CD4-positive, alpha-beta memory T cell (primary cell): ENCODE data around the gene RC3H1. TPM values are rescaled to one million over a fixed set of nuclear protein-coding genes. Genes with fewer than 3 reads are reported as not detected.

ENCODE experiments used
- CTCF ChIA-PET: fragments of 350-600 bp; sonication (Branson Sonifier 250); formaldehyde crosslinking; loops from one replicate; lab custom pipeline; 2021; ENCODE audit warnings: inconsistent platforms; ENCODE audit not compliant: partially characterized antibody; lab: Charles Lee
- POLR2A ChIA-PET: fragments of 350-600 bp; sonication (Branson Sonifier 250); formaldehyde crosslinking; loops from one replicate; lab custom pipeline; 2021; ENCODE audit not compliant: partially characterized antibody; lab: Charles Lee
- DNase-seq, 5 donors: peaks; one replicate each; pipeline versions ENCODE4 v3.0.0 to v3.0.0-alpha.2; 2020 to 2022; ENCODE audit warnings: mixed read lengths in 1 of 5
- H3K27ac ChIP-seq: one replicate; pipeline ENCODE4 v1.7.0; 2013; ENCODE audit warnings: low read depth, low read length
- H3K27me3 ChIP-seq: 2 replicates; pipeline ENCODE4 v1.7.0; 2013; ENCODE audit warnings: mild to moderate bottlenecking, low read length, moderate library complexity; ENCODE audit not compliant: insufficient read depth
- H3K36me3 ChIP-seq: 2 replicates; pipeline ENCODE4 v1.7.0; 2013; ENCODE audit warnings: mild to moderate bottlenecking, low read length, moderate library complexity; ENCODE audit not compliant: insufficient read depth
- H3K4me1 ChIP-seq: 2 replicates; pipeline ENCODE4 v1.7.0; 2013; ENCODE audit warnings: mild to moderate bottlenecking, low read length, moderate library complexity; ENCODE audit not compliant: insufficient read depth
- H3K4me3 ChIP-seq, 2 donors: one replicate each; pipeline ENCODE4 v1.7.0; 2013; ENCODE audit warnings: low read length in 2 of 2, mild to moderate bottlenecking in 1 of 2
- H3K9me3 ChIP-seq, 2 donors: one replicate each; pipeline ENCODE4 v1.7.0; 2013; ENCODE audit warnings: low read length in 2 of 2, control low read depth in 1 of 2; ENCODE audit not compliant: control insufficient read depth in 1 of 2
- H3K27ac Mint-ChIP-seq, 7 donors: one replicate each; pipeline ENCODE4 v1.8.0; 2020 to 2021; ENCODE audit warnings: mixed read lengths in 7 of 7, mild to moderate bottlenecking in 6 of 7, inconsistent platforms in 3 of 7, moderate library complexity in 3 of 7
- H3K27me3 Mint-ChIP-seq, 2 donors: one replicate each; pipeline ENCODE4 v1.8.0; 2020 to 2021; ENCODE audit warnings: mixed read lengths in 2 of 2
- H3K36me3 Mint-ChIP-seq, 2 donors: one replicate each; pipeline ENCODE4 v1.8.0; 2020 to 2021; ENCODE audit warnings: mixed read lengths in 2 of 2, inconsistent platforms in 1 of 2, mild to moderate bottlenecking in 1 of 2
- H3K4me1 Mint-ChIP-seq, 4 donors: one replicate each; pipeline ENCODE4 v1.8.0; 2020 to 2021; ENCODE audit warnings: mixed read lengths in 4 of 4, mild to moderate bottlenecking in 1 of 4
- H3K4me3 Mint-ChIP-seq, 8 donors: one replicate each; pipeline ENCODE4 v1.8.0; 2020 to 2021; ENCODE audit warnings: mixed read lengths in 8 of 8, mild to moderate bottlenecking in 7 of 8, moderate library complexity in 6 of 8, inconsistent platforms in 3 of 8
- H3K9me3 Mint-ChIP-seq, 8 donors: one replicate each; pipeline ENCODE4 v1.8.0; 2020 to 2021; ENCODE audit warnings: mixed read lengths in 8 of 8, mild to moderate bottlenecking in 5 of 8, inconsistent platforms in 3 of 8, moderate library complexity in 1 of 8
- intact Hi-C: fragments of 100-400 bp; cut with micrococcal nuclease; formaldehyde crosslinking; loops from one replicate; pipeline ENCODE4 v1.15.1; 2023
- polyA plus RNA-seq, 2 donors: library from polyadenylated mRNA; unstranded; fragments of 300-500 nt; fragmentation: Illumina TruSeq; gene quantifications; one replicate each; pipeline ENCODE4 v1.2.3, GENCODE V29; 2021
- total RNA-seq, 2 experiments: library from RNA; stranded (reverse); gene quantifications; one replicate each; pipeline ENCODE4 v1.2.3, GENCODE V29; 2021

Gene RC3H1
- total and polyA plus RNA-seq, 4 experiments from 2014 or later: 2.0 to 49.2 (median 27.0) TPM

DNA sequence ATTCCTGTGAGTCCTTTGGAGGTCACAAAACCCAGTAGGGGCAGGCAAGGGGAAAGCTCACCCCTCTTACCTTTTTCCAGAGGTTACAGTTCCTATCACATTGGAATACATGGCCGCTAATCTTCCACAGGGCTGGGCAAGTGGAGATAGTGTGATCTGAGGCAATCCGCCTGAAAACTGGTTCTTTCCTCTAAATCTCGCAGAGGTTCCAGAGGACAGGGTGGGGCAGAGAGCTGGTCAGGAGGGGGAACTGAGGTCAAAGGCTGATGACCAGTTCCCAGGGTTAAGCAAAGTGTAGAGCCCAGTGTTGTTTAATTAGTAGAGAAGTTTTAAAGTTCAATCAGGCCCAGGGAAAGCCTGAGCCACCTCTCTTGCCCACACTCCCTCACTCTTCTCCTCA is 105.0 kb downstream of the RC3H1 start, which contains the start of gene SERPINC1:
TSS of gene SERPINC1 (minus strand) at position 179 of the 400 bp plus-strand sequence. CDS start at position 111, 68 bp downstream.
- Histone ChIP-seq H3K27me3 (no peaks in the 10 kb centered on the region), H3K9me3 (no peaks in the 10 kb centered on the region), H3K27ac (no peak within 1 kb of the TSS), H3K36me3 (no peaks in the 10 kb centered on the region), H3K4me1 (no peaks in the 10 kb centered on the region), H3K4me3 (no peak within 1 kb of the TSS)
- Mint-ChIP-seq H3K4me1 (no peaks in the 10 kb centered on the region), H3K27ac (peak within 1 kb of the TSS in 1 of 7 donors; percentile 67), H3K4me3 (no peak within 1 kb of the TSS), H3K36me3 (no peaks in the 10 kb centered on the region), H3K27me3 (no peaks in the 10 kb centered on the region), H3K9me3 (peaks cover 0 to 2% (median 0%) of the 10 kb centered on the region in 8 donors)
- DNase-seq: no peak
- POLR2A ChIA-PET: no interaction called here
- intact Hi-C loops: no loop called here
- CTCF ChIA-PET: no interaction called here

DNA sequence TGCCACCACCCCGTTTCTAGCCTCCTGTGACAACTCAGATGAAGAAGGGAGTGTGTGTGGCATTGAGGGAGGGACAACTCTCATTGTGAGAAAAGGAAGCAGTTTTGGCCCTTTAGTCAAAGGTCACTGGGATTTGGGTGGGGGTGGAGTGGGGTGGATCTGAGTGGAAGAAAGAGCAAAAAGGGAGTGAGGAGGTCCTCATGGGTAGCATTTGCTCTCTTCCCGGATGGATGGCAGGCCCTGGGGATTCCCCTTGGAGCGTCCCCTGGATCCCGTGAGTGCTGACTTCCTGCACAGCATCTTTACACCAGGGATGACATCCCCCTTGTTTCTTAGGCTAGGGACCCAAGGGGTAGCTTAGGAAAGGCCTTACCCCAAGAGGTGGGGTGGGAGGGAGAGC is 105.5 kb downstream of the RC3H1 start:
- Histone ChIP-seq H3K9me3 (no peaks in the 10 kb centered on the region), H3K4me3 (no peak overlapping the region), H3K4me1 (no peaks in the 10 kb centered on the region), H3K27me3 (no peaks in the 10 kb centered on the region), H3K36me3 (no peaks in the 10 kb centered on the region), H3K27ac (no peak overlapping the region)
- no peaks in the 10 kb centered on the region for H3K4me1 Mint-ChIP-seq
- no peaks in the 10 kb centered on the region for H3K27me3 Mint-ChIP-seq
- ChIA-PET POLR2A (no interaction called here), CTCF (interaction anchor here (0.9 kb wide), 1 partner anchor 9 kb away, joined by 3 read pairs; no protein-coding TSS in a partner anchor)
- no peak overlapping the region for H3K27ac Mint-ChIP-seq
- intact Hi-C loops: no loop called here
- no peak for DNase-seq
- H3K36me3 Mint-ChIP-seq: no peaks in the 10 kb centered on the region
- no peak overlapping the region for H3K4me3 Mint-ChIP-seq
- peaks cover 0 to 2% (median 0%) of the 10 kb centered on the region in 8 donors for H3K9me3 Mint-ChIP-seq

DNA sequence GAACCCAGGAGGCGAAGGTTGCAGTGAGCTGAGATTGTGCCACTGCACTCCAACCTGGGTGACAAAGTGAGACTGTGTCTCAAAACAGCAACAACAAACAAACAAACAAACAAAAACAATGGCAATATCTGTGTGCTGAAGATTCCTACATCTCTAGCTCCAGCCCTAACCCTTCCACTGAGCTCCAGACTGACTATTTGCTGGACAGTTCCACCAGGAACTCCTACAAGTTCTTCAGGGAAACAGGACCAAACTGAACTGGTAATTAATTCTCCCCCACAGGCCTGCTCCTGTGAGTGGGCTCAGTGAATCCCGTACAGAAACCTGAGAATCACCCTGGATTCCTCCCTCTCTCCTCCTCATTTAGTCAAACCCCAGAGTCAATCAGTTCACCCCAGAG is 106.6 kb downstream of the RC3H1 start:
- peaks cover 0 to 2% (median 0%) of the 10 kb centered on the region in 8 donors for H3K9me3 Mint-ChIP-seq
- no peak overlapping the region for H3K4me3 ChIP-seq
- no peaks in the 10 kb centered on the region for H3K4me1 ChIP-seq
- no peaks in the 10 kb centered on the region for H3K36me3 Mint-ChIP-seq
- ChIA-PET POLR2A (no interaction called here), CTCF (interaction anchor here (0.9 to 1.3 kb wide), 2 partner anchors 10 to 19 kb away, joined by 3 read pairs; no protein-coding TSS in a partner anchor)
- H3K4me3 Mint-ChIP-seq: no peak overlapping the region
- H3K27ac Mint-ChIP-seq: no peak overlapping the region
- H3K4me1 Mint-ChIP-seq: no peaks in the 10 kb centered on the region
- H3K27me3 ChIP-seq: no peaks in the 10 kb centered on the region
- intact Hi-C loops: no loop called here
- no peak for DNase-seq
- no peaks in the 10 kb centered on the region for H3K9me3 ChIP-seq
- no peaks in the 10 kb centered on the region for H3K27me3 Mint-ChIP-seq
- no peak overlapping the region for H3K27ac ChIP-seq
- no peaks in the 10 kb centered on the region for H3K36me3 ChIP-seq

DNA sequence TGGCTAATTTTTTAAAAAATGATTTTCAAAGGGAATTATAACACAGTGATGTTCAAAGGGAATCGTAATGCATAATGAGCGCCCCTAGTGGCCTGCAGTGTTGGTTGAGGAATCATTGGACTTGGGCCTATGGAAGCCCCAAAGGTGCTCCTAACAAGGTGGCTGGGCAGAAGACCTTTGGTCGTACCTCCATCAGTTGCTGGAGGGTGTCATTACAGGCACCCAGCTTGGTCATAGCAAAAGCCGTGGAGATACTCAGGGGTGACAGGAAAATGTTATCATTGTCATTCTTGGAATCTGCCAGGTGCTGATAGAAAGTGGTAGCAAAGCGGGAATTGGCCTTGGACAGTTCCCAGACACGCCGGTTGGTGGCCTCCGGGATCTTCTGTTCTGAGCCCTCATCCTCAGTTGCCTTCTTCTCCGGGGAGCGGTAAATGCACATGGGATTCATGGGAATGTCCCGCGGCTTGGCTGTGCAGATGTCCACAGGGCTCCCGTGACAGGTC is 107.7 kb downstream of the RC3H1 start:
- Histone ChIP-seq H3K27me3 (no peaks in the 10 kb centered on the region), H3K9me3 (no peaks in the 10 kb centered on the region), H3K36me3 (no peaks in the 10 kb centered on the region), H3K4me1 (no peaks in the 10 kb centered on the region), H3K27ac (no peak overlapping the region), H3K4me3 (no peak overlapping the region)
- no peak overlapping the region for H3K4me3 Mint-ChIP-seq
- H3K27ac Mint-ChIP-seq: peak overlapping the region in 1 of 7 donors; percentile 37
- peaks cover 0 to 4% of the 10 kb centered on the region in 2 donors for H3K36me3 Mint-ChIP-seq
- H3K4me1 Mint-ChIP-seq: no peaks in the 10 kb centered on the region
- intact Hi-C loops: no loop called here
- peaks cover 0 to 2% (median 0%) of the 10 kb centered on the region in 8 donors for H3K9me3 Mint-ChIP-seq
- ChIA-PET POLR2A (no interaction called here), CTCF (interaction anchor here (1.0 kb wide), 1 partner anchor 18 kb away, joined by 3 read pairs; no protein-coding TSS in a partner anchor)
- H3K27me3 Mint-ChIP-seq: no peaks in the 10 kb centered on the region
- DNase-seq: peak in 3 of 5 donors; percentile 6 to 16 (median 10)

DNA sequence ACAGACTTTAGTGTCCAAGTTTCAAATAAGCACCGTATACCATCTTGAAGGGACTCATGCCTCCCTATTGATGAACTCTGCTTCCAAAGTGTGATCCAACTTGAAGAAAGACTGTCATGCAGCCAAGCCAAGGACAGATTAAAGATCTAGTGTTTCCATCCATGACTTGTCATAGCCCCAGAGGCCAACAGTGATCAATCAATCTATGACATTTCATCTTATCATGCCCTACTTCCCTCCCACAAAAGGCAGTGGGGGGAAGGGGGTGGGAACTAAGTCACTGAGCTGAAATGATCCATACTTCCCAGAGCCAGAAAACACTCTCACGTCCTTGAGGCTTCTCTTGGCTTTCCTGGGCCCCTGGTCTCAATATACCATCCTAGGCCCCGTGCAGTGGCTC is 109.0 kb downstream of the RC3H1 start:
- Mint-ChIP-seq H3K27ac (no peak overlapping the region), H3K4me1 (no peaks in the 10 kb centered on the region), H3K27me3 (no peaks in the 10 kb centered on the region), H3K4me3 (no peak overlapping the region), H3K9me3 (peaks cover 0 to 2% (median 0%) of the 10 kb centered on the region in 8 donors), H3K36me3 (peaks cover 0 to 9% of the 10 kb centered on the region in 2 donors)
- ChIA-PET CTCF (no interaction called here), POLR2A (no interaction called here)
- Histone ChIP-seq H3K27ac (no peak overlapping the region), H3K4me1 (no peaks in the 10 kb centered on the region), H3K36me3 (no peaks in the 10 kb centered on the region), H3K9me3 (no peaks in the 10 kb centered on the region), H3K27me3 (no peaks in the 10 kb centered on the region), H3K4me3 (no peak overlapping the region)
- intact Hi-C loops: no loop called here
- no peak for DNase-seq

DNA sequence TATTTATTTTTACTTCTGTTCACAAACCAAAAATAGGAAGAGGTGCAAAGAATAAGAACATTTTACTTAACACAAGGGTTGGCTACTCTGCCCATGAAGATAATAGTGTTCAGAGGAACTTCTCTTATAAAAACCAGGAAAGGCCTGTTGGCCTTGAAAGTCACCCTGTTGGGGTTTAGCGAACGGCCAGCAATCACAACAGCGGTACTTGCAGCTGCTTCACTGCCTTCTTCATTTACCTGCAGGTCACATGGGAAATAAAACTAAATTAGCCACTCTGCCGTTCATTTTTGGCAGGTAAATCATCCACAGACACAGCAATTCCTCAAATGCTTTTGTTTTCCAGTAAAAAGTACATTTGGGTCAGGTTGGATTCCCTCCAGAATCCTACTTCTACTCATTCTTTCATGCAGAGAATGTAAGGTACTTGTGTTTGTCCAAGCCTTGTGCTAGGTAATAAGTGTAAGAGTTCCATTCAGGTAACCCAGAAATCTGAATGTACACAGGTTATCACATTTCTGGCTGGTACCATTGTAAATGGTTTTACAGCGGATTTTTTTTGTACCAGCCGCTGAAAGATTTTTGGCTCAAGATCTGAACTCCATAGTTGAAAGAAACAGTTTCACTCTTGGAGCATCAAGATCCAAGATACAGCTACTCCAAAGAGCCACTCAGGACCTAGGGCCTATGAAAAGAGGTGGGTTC is 118.2 kb downstream of the RC3H1 start:
- H3K27me3 ChIP-seq: no peaks in the 10 kb centered on the region
- no peak overlapping the region for H3K27ac ChIP-seq
- Mint-ChIP-seq H3K4me3 (no peak overlapping the region), H3K27me3 (no peaks in the 10 kb centered on the region), H3K27ac (no peak overlapping the region), H3K9me3 (no peaks in the 10 kb centered on the region), H3K4me1 (peaks cover 6 to 17% (median 13%) of the 10 kb centered on the region in 4 donors), H3K36me3 (peaks cover 8 to 31% of the 10 kb centered on the region in 2 donors)
- DNase-seq: no peak
- no peak overlapping the region for H3K4me3 ChIP-seq
- POLR2A ChIA-PET: no interaction called here
- intact Hi-C loops: no loop called here
- H3K9me3 ChIP-seq: no peaks in the 10 kb centered on the region
- no peaks in the 10 kb centered on the region for H3K4me1 ChIP-seq
- no peaks in the 10 kb centered on the region for H3K36me3 ChIP-seq
- CTCF ChIA-PET: no interaction called here

DNA sequence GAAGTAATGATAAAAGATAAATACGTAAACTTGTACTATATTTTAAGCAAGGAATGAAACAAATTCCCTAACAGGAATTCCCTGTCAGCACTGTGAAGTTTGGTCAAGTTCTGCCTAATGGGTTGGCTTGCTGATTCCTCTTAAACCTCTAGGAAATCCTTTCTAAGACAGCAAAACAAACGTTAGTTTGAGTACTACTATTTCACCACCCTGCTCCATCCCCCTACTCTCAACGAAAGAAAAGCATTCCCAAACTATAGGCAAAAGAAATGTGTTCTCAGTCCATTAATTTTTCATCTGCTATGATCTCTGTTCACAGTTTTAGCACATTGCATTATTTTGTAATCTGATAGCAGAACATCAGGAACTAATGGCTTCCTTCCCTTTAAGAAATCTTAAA is 121.2 kb downstream of the RC3H1 start:
- Histone ChIP-seq H3K4me1 (no peaks in the 10 kb centered on the region), H3K27me3 (no peaks in the 10 kb centered on the region), H3K9me3 (no peaks in the 10 kb centered on the region), H3K36me3 (no peaks in the 10 kb centered on the region), H3K4me3 (no peak overlapping the region), H3K27ac (no peak overlapping the region)
- intact Hi-C loops: no loop called here
- Mint-ChIP-seq H3K4me3 (no peak overlapping the region), H3K27me3 (no peaks in the 10 kb centered on the region), H3K9me3 (no peaks in the 10 kb centered on the region), H3K27ac (no peak overlapping the region), H3K36me3 (peaks cover 9 to 23% of the 10 kb centered on the region in 2 donors), H3K4me1 (peaks cover 6 to 25% (median 15%) of the 10 kb centered on the region in 4 donors)
- CTCF ChIA-PET: no interaction called here
- DNase-seq: no peak
- POLR2A ChIA-PET: no interaction called here
